ENCODE results near the gene ARSB.
A peak's percentile ranks its signal among the peaks of the same experiment; 100 is the strongest.

ARSB gene

DNA sequence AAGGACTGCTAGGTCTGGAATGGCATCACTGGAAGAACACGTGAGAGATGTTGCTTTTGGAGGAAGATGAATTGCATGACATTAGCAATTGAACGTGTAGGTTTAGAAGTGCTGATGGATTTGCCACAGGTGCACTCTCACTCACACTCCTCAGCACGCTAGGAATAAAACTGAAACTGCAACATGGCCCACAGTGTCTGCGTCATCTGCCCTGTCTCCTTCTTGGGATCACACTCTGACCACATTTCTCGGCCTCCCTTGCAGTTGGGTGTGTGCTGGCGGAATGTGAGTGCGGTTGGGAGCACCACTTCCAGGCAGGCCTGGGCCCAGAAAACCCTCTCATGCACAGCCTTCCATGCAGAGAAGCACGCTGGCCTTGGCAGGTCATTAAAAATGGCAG, 183.7 kb downstream of the ARSB start:
- DNase-seq, result no peak

DNA sequence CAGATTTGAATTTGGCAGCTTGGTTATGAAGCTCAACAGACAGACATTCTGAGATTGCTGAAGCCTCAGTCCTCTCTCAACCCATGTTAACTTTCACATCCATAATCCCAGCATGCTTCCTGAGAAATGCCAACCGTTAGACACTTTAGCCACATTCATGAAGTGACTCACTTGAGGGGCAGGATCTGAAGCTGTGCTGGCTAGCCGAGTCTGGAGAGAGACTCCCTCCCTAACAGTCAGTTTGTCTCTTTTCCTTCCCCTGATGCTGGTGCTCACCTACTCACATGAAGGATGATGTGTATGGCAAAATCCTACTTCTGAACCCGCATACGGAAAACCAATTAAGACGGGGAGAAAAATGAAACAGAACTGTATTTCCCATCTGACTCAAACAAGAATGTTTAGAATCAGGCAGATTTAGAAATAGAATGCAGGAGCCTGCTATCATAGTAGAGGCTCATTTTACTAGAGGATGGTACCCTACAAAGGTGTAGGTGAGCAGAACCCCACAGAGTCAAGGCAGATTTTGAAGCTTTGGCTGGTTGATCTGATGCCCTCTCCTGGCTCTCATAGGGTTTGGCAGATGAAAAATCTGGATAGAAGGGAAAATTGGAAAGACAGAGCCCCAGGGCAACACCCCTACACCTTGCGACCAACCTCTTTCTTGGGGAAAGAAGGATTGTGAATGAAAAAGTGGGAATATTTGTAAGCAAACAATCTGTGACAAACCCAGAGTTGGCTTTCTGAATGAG, 185.7 kb downstream of the ARSB start:
- DNase-seq, result peak; percentile 29

DNA sequence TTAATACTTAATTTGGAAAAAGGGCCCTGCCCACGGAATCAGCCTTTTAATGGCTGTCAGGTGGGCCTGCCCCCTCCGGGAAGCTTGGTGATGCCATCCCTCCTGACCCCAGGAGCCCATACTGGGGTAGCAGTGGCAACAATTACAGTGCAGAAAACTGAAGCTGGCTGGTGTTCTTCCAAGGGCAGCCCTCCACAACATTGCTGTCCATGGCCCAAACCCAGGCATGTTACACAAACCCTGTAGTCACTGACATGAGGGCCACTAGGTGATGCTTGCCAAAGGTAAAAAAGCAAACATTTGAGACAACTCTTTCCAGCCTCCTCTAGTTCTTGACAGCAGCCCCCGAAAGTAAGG, 186.5 kb downstream of the ARSB start:
- DNase-seq, result no peak

DNA sequence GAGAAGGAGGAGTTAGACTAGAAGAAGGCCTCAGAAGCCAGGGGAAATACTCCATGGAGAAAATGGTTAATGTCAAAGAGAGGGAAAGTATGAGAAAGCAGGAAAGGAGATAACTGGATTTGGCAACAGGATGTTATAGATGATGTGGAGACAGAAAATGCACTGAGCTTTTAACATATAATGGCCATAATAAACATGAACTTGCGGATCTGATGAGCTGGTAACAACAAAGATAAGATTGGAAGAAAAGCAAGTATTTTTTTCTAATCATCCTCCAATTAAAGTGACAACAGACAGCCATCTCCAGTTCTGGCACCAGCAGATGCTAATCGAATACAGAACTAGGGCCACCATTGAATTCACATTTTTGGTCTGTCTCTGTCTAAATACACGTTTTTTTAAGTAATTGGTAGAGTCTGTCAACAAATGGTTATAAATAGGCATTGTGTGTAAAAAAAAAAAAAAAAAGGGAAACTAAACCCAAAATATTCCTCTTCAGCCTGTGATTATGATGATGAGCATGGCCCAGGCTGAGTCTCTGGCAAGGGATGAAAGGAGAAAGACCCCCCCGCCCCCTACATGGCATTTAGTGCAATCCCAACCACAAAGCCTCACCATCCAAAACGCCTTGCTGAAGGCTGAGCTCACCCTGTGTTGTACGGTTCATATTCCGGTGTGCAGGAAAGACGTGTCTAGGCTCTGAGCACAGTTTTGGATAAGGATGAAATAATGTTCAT, 187.0 kb downstream of the ARSB start:
- DNase-seq, result no peak

DNA sequence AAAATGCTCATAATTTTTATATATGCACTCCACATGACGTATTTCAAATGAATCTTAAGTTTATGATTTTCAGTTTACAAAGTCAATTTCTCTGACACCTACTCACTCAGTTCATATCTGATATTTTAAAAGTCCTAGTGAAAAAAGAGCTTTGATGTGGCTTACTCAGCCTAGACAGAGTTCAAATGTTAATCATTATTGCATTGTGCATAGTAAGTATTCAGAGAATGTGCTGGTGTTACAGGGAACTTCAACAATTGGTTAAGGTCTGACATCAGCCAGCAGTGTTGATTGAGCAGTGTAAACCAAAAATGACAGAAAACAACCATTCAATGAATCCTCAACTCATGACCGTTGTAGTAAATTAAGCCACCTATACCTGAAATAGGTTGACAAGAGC, 189.4 kb downstream of the ARSB start:
- DNase-seq, result peak; percentile 43

DNA sequence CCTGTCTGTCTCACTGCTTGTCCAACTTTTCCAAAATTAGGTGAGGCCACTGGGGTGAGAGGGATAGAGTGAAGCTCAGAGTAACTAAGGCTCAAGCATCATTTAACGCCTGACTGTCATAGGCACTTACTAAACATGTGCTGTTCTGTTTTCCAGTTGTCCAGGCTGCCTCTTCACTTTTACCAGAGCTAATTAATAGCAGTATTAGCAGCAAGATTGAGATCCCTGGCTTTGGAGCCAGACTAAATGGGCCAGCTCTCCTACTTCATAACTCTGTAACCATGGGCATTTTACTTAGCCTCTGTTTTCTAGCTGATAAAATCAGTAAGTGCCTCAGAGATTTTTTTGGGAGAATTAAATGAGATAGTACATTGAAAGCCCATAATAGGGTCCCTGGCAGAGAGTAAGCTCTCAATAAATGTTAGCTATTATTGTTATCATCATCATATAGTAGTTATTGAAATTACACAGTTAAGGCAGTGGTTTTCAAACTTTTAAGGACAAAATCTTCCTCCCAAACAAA, 190.4 kb downstream of the ARSB start:
- DNase-seq, result no peak

DNA sequence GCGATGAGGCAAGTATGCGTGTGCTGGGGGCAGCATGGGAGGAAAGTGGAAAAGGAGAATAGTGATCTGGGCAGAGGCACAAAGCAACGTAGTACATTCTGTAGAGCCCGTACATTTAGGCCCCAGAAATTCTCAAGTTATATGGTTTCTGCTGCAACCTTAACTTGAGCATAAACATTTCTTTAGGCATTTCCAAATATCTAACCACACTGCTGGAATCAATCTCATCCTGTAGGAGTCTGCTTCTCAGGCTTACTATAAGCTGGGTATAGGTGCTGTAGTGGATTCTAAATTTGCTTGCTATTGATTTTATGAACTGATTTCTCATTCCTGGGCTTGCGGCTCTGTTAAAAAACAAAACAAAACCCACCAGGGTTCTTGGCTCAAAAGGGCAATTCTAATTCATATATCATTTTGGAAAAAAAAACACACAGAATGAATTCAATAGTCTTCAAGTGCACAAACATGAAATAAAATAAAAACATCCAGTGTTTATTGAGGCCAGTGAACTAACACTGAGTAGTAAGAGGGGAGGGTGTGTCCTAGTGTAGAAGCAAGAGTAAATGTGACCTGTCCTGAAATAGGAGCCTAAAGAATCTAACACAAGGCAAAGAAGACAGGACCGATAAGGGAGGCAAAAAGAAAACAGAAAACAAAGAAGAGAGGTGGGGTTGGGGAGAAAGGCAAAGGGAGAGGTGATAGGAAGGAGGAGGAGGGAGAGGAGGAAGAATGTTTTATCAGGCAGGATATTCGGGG, 191.0 kb downstream of the ARSB start:
- no peak for DNase-seq

DNA sequence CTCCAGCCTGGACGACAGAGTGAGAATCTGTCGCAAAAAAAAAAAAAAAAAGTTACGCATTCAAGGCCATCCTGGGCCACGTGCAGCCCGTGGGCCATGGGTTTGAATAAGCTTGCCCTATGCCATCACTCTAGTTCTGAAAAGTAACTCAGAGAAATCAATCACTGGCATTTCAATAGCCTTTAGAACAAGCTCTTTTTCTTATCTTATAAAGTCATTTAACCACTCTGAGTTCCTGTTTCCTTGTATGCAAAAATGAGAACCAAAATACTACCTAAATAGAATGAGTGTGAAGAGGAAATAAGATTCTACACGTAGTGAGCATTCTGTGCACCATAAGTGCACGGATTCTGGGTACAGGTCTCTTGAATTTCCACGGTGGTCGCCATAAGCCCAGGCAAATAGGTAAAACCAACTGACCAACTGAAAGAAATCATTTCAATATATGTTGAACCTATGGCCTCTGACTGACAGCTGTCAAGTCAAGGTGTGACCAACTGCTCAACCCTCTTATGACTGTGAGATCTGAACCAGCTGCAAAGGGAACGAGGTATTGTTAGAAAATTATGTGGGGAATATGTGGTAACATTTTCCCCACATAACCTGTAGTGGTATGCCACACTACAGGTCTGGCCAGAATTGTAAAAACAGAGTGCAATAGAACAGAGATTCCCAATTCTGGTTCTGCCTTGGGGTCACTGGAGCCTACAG, 192.6 kb downstream of the ARSB start:
- no peak for DNase-seq

DNA sequence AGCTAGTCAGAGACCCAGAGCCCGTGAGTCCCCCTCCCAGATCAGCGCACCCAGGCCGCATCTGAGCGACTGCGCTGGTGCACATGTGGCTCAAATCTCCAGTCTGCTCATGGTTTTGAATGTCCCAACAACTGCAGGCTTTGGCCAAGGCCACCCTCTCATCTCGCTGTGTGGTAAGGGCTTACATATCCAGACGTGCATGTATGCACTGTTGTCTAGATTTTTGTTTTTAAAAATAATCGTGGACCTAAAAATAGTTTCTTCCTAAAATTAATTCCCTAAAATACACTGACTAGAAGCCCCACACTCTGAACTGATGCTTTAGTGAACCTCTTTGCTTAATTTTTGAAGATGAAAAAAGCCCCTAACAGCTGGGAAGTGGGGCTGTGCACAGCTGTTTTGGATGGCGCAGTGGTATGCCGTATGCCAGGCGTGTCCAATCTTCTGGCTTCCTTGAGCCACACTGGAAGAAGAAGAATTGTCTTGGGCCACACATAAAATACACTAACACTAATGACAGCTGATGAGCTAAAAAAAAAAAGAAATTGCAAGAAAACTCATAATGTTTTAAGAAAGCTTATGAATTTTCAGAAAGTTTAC, 193.5 kb downstream of the ARSB start:
- DNase-seq, result no peak

DNA sequence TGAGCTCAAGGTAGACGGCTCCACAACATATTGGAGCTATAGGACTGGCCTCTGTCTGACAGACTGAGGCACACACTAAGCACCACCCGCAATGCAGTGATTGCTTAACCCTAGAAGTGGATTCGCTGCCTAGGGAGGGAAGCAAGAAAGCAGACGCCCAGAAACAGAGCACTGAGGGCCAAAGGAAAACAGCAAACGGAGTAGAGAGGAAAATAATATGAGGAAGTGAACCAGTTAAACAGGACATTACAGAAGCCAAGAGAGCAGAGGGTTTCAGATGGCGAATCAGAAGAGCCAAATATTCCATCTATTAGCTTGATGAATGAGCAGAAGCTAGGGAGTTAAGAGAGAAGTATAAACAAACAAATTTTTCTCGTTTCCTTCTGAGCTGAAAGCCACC, 197.3 kb downstream of the ARSB start:
- DNase-seq, result no peak

DNA sequence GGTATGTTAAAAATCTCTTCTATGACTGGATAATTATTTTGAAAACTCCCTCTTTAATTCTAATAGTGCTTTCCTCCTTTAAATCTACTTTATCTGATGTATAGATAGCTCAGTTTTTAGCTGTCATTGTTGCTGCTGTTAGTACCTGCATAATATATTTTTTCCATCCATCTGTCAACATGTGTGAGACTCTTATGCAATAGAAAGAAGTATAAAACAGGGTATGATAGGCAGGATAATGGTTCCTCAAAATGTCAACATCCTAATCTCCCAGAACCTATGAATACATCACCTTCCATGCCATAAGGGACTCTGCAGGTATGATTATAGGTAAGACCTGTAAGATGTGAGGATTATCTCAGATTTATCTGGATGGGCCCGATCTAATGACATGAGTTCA, 199.7 kb downstream of the ARSB start:
- DNase-seq, result no peak

DNA sequence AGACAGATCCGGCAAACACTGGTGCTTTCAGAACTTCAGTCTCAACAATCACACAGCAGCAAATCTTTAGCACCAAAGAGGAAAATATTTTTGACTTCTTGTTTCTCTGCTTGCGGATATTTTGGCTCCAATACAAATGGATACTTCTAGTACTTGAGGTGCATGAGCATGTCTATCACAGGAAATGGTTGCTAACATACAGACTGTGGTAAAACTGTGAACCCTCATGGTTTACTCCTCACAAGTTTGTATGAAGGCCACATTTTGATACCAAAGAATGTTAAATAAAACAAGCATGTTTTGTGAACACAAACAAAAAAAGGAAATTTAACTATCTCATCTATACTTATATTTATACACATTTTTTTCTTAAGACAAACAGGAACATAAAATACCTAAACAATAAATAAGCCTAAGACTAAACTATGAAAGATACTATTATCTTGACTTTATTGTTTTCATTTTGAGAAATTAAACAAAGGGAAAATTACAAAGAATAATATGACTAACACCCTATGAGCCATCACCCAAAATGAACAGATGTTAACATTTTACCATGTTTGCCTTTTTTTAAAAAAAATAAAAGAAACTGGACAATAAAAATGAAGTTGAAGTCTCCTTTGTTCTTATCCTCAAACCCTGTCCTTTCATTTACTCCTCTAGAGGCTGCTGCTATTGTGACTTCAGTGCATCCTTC, 201.5 kb downstream of the ARSB start:
- no peak for DNase-seq

DNA sequence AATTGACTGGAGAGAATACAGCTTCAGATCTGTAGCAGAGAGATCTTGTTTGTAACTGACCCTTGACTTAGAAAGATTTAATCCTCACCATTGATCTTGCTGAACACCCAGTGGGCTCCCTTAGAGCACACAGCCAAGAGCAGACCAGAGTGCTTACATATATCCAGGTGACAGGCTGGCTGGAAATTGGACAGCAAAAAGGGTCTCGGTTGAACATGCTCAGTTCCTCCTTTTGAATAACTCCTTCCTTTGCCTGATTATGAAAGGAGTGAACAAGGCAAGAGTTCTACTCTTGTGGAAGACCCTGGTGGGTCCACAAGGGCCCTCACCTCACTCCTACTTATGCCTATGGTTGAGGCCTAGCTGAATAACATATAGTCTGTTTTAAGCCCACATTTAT, 202.4 kb downstream of the ARSB start:
- DNase-seq, result no peak

DNA sequence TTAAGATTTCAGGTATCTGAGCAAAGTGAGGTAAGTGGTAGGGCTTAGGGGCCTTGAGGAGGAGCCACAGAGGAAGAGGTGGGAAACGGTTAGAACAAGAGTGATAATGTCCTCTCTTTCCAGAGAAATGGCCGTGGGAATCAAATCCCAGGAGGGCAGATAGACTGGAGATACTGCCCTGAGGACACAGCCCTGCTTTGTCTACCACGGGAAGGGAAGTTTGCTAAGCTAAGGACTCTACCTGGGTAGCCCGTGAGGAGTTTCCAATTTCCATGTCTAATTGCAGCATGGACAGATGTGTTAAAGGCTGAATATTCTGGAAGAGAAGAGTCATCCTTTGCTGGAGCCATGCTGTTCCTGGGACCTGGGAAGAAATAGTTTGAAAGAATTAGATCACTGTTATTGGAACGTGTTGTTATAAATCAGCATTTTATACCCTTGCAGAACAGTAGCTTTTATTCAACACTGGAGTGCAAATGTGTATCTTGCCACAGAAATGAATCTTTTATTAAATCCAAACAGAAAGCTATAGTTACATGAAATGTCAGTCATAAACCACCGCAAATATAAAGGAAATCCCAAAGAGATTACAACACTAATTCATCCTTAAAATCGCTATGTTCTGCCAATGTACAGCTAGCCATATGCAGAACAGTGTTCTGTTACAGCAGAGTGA, 203.4 kb downstream of the ARSB start:
- no peak for DNase-seq

DNA sequence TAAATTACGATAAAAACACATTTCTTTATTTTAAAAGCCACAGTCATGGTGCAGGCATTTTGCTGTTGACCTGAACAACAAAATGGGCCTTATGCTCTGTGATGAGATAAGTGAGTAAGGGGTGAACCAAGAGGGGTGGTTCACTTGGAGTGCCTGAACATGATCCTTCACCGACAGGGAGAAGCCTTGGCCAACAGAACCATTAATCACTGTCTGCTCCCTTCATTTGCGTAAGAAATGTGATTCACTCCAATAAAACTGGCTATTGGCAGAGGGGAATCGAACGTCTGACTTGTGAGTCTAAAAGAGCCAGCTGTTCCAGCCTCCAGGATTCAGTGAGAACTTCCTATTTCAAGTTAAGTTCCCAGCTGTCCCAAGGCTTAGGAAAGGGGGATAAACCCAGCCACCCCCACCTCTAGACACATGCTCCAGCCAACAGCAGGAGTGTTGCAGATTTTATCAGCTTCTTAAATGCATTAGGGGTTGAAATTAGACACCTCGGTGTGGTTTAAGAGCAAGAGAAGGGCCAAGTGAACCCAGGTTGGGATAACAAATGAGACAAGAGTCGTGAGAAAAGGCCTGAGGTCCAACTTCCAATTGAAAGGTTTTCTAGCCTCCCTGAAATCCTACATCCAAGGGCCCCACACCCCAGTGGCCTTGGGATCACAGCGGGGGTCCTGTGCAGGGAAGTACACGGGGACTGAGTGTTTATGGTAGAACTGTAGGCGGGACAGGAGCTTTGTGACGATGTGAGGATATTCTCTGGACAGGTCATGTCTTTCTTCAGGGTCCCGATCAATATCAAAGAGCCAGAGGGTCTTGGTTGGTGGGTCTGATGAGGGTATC, 205.1 kb downstream of the ARSB start:
- DNase-seq, result peak; percentile 92

DNA sequence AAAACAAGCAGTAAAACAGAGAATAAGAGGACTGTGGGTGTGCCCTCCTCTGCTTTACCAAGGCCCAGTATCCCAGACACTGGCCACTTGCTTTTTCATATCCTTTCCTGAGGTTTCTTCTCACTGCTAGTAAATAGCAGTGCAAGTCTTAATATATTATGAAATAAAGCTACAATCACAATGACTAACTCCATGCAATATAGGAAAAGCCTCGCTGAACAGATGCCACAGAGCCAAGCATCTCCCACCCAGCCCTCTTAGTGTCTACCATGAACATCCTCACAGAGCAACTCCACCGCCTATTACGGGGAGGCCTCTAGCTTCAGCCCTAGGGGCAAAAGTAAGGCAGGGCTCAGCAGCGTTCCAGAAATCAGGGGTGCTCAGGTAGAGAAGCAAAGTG, 205.8 kb downstream of the ARSB start:
- peak; percentile 61 for DNase-seq

DNA sequence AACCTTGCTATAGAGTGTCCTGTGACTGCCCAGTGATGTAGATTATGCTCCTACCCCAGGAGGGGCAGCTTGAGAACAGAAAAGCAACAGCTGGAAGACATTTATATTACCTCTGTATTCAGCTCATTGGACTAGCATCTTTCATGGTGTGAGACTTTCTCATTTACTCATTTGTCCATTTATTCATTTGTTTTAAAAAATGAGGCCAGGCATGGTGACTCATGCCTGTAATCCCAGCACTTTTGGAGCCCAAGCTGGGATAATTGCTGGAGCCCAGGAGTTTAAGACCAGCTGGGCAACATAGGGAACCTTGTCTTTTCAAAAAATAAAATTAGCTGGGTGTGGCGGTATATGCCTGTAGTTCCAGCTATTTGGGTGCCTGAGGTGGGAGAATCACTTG, 206.6 kb downstream of the ARSB start:
- peak; percentile 79 for DNase-seq

DNA sequence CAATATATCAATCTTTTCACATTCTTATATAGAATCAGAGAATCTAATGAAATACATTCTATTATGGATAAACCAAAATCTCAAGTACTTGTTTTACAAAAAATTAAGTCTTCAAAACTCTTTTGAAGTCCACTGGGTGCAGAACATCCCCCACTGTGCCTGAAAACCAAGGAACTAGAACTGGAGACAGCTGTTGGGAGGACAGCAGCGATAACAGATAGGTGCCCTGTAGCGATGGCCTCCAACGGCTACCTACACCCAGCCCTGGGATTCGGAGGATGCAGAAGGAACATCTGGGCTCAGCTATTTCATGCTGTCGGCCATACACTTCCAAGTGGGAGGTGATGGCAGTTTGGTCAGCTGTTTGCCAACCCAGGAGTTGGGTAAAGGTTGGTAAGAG, 207.2 kb downstream of the ARSB start:
- DNase-seq, result no peak

DNA sequence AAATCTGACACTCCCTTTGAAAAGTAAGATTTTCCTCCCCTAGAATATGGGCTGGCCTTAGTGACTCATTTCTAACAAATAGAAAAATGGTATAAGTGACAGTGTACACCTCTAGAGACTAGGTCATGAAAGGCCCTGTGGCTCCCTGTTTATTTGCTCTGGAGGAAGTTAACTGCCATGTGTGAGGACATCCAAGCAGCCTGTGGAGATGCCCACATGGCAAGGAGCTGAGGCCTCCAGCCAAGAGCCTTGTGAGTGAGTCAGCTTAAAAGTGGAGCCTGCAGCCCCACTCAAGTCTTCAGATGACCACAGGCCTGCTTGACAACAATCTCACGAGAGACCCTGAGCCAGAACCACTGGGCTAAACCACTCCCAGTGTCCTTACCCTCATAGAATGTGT, 208.5 kb downstream of the ARSB start:
- peak; percentile 17 for DNase-seq

DNA sequence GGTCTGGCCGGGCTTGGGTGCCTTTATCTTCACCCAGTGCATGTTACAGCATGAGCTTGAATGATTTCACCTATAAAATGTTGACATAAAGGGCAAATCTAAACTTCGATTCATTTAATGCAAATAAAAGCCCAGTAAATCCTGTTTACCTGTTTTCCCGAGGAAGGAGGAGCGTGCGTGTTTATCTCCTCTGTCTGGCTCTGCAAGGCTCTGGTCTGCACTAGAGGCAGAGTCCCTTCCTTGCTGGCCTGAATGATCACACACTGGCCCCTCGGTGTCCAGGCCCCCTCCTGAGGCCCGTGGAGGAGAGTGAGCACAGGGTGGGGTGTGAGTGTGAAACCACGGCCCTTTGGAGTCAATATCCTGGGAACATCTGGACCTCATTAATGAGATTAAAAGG, 211.5 kb downstream of the ARSB start:
- no peak for DNase-seq
